Prostate gland (tissue), 2 donors: Measurements from ENCODE around the gene DUOXA2. TPM values are rescaled to one million over a fixed set of nuclear protein-coding genes. Genes with fewer than 3 reads are reported as not detected.

Experiments used
- DNase-seq: peaks from one replicate; pipeline ENCODE4 v3.0.0-alpha.2; 2019; ENCODE audit warnings: low spot score
- H3K27ac ChIP-seq, 2 donors: fragments of 200-600 bp; sonication (generic); 2 replicates each; pipeline ENCODE4 v1.5.1; 2017 to 2019
- H3K27me3 ChIP-seq: fragments of 200-600 bp; sonication (generic); replicated peaks from 2 replicates; pipeline ENCODE4 v1.5.1; 2019; ENCODE audit not compliant: insufficient read depth
- H3K36me3 ChIP-seq, 2 donors: fragments of 200-600 bp; sonication (generic); 1 replicate in 1 of 2; 2 replicates in 1 of 2; pipeline versions ENCODE4 v1.5.1 to v1.8.1; 2017 to 2019
- H3K4me1 ChIP-seq: fragments of 200-600 bp; sonication (generic); replicated peaks from 2 replicates; pipeline ENCODE4 v1.5.1; 2019
- H3K4me3 ChIP-seq, 2 donors: fragments of 200-600 bp; sonication (generic); 2 replicates each; pipeline ENCODE4 v1.5.1; 2017 to 2019
- H3K9me3 ChIP-seq: fragments of 200-600 bp; sonication (generic); 2 replicates; pipeline ENCODE4 v1.5.1; 2017
- CTCF ChIP-seq, 4 experiments: fragments of 200-600 bp in 2 of 4; fragments of 450-650 bp in 2 of 4; sonication (generic) in 2 of 4; IDR thresholded peaks; 1 replicate in 3 of 4; 2 replicates in 1 of 4; pipeline ENCODE4 v1.5.1; 2016 to 2019; ENCODE audit warnings: antibody characterized with exemption in 4 of 4, mild to moderate bottlenecking in 2 of 4, moderate library complexity in 2 of 4
- POLR2A ChIP-seq: fragments of 450-650 bp; IDR thresholded peaks from one replicate; pipeline ENCODE4 v1.6.1; 2016; ENCODE audit warnings: antibody characterized with exemption, mild to moderate bottlenecking
- POLR2AphosphoS5 ChIP-seq: sonication (generic); formaldehyde crosslinking; IDR thresholded peaks from one replicate; pipeline ENCODE4 v1.6.1; 2017; ENCODE audit warnings: antibody characterized with exemption
- WGBS: methylation state at CpG from one replicate; pipeline ENCODE4 v1.1.5; 2018; 5-methylcytosine and 5-hydroxymethylcytosine counted together
- intact Hi-C: fragments of 100-400 bp; cut with DNase I; formaldehyde crosslinking; loops from one replicate; pipeline ENCODE4 v1.14.2; 2022
- total RNA-seq, 2 donors: library from RNA; depleted of rRNA; stranded (reverse); fragments of >200 nt; gene quantifications; one replicate each; pipeline ENCODE4 v1.1.0, GENCODE V29; 2016

Gene DUOXA2
- total RNA-seq, 2 donors from 2014 or later, result not detected

DNA sequence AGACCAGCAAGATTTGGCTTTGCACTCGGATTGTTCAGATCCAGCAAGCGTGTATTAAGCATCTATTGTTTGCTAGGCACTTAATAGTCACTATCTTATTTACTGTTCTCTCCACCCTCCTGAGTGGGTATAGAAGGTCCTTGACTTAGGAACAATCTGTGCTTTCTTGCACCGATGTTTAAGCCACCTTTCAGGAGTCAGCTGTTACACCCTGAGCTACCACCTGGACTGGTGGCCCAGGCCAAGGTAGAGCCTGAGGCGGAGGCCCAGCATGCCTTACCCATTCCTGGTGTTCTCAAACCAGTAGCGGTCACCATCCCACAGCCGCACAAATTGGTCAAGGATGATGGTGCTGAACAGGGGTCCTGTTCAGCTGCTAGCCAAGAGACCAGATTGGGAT is 25.6 kb downstream of the DUOXA2 start:
- H3K27me3 ChIP-seq, result no peaks in the 10 kb centered on the region
- H3K27ac ChIP-seq, result no peak overlapping the region
- WGBS, result 86% methylated on average over 6 of the region's 6 CpGs
- H3K9me3 ChIP-seq, result no peaks in the 10 kb centered on the region
- H3K36me3 ChIP-seq, result no peaks in the 10 kb centered on the region
- no peak overlapping the region for H3K4me3 ChIP-seq
- no peaks in the 10 kb centered on the region for H3K4me1 ChIP-seq
- no peak for DNase-seq
- TF ChIP-seq POLR2A, result no peak
- TF ChIP-seq POLR2AphosphoS5, result peak; percentile 64
- intact Hi-C loops, result no loop called here

- Histone ChIP-seq H3K36me3 (no peaks in the 10 kb centered on the region), H3K9me3 (no peaks in the 10 kb centered on the region), H3K27ac (no peak overlapping the region), H3K27me3 (no peaks in the 10 kb centered on the region), H3K4me3 (no peak overlapping the region), H3K4me1 (no peaks in the 10 kb centered on the region)
- no peak for TF ChIP-seq POLR2A
- no peak for TF ChIP-seq CTCF (IDR thresholded peaks at IDR 0.05)
- no peak for TF ChIP-seq POLR2AphosphoS5
- intact Hi-C loops, result no loop called here
- no peak for DNase-seq
- 97% methylated on average over 10 of the region's 10 CpGs for WGBS
Observed at GRCh38 chr15:45140557-45141250, 26.6 kb downstream of the DUOXA2 start.

- Histone ChIP-seq H3K27ac (no peak overlapping the region), H3K36me3 (no peaks in the 10 kb centered on the region), H3K27me3 (no peaks in the 10 kb centered on the region), H3K4me1 (no peaks in the 10 kb centered on the region), H3K9me3 (no peaks in the 10 kb centered on the region), H3K4me3 (no peak overlapping the region)
- no peak for DNase-seq
- 90% methylated on average over 5 of the region's 5 CpGs for WGBS
- TF ChIP-seq CTCF (IDR thresholded peaks at IDR 0.05), result no peak
- no peak for TF ChIP-seq POLR2AphosphoS5
- TF ChIP-seq POLR2A, result no peak
- intact Hi-C loops, result no loop called here
Observed at GRCh38 chr15:45141386-45141785, 27.3 kb downstream of the DUOXA2 start.

GRCh38 chr15:45143056-45143455 is 28.9 kb downstream of the DUOXA2 start:
- Histone ChIP-seq H3K4me1 (no peaks in the 10 kb centered on the region), H3K27me3 (no peaks in the 10 kb centered on the region), H3K27ac (no peak overlapping the region), H3K36me3 (no peaks in the 10 kb centered on the region), H3K4me3 (no peak overlapping the region), H3K9me3 (no peaks in the 10 kb centered on the region)
- WGBS, result 88% methylated on average over 7 of the region's 7 CpGs
- intact Hi-C loops, result no loop called here
- no peak for TF ChIP-seq POLR2AphosphoS5
- TF ChIP-seq CTCF (IDR thresholded peaks at IDR 0.05), result no peak
- TF ChIP-seq POLR2A, result no peak
- DNase-seq, result no peak

DNA sequence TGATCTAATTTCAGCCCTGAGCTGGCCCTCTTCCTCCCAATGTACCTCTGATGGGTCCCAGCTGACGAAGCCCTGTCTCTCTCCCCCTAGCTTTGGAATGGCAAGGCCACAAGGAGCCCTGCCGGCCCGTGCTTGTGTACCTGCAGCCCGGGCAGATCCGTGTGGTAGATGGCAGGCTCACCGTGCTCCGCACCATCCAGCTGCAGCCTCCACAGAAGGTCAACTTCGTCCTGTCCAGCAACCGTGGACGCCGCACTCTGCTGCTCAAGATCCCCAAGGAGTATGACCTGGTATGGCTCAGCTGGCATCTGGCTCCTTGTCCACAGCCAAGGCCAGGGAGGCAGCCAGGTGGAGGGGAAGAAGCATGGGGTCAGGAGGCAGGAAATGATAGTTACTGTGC is 29.8 kb downstream of the DUOXA2 start:
- Histone ChIP-seq H3K27ac (no peak overlapping the region), H3K36me3 (no peaks in the 10 kb centered on the region), H3K27me3 (no peaks in the 10 kb centered on the region), H3K9me3 (no peaks in the 10 kb centered on the region), H3K4me3 (no peak overlapping the region), H3K4me1 (no peaks in the 10 kb centered on the region)
- 82% methylated on average over 11 of the region's 11 CpGs for WGBS
- intact Hi-C loops, result no loop called here
- DNase-seq, result no peak
- TF ChIP-seq POLR2AphosphoS5, result no peak
- TF ChIP-seq POLR2A, result no peak

- 95% methylated on average over 9 of the region's 9 CpGs for WGBS
- intact Hi-C loops, result no loop called here
- Histone ChIP-seq H3K27ac (no peak overlapping the region), H3K9me3 (no peaks in the 10 kb centered on the region), H3K36me3 (no peaks in the 10 kb centered on the region), H3K4me3 (no peak overlapping the region), H3K4me1 (no peaks in the 10 kb centered on the region), H3K27me3 (no peaks in the 10 kb centered on the region)
- TF ChIP-seq CTCF (IDR thresholded peaks at IDR 0.05), result no peak
- no peak for TF ChIP-seq POLR2AphosphoS5
- no peak for DNase-seq
Observed at GRCh38 chr15:45144775-45145174, 30.6 kb downstream of the DUOXA2 start.
